H1 (cell line): ENCODE measurements around the gene NPAS4. TPM values are rescaled to one million over a fixed set of nuclear protein-coding genes. Genes with fewer than 3 reads are reported as not detected.
A peak's percentile ranks its signal among the peaks of the same experiment; 100 is the strongest.

Experiments used
- CTBP2 ChIP-seq: IDR thresholded peaks from 2 replicates; pipeline ENCODE4 v1.7.0; 2011; ENCODE audit warnings: borderline replicate concordance, mild to moderate bottlenecking, moderate library complexity, mixed read lengths, low read length; ENCODE audit not compliant: insufficient read depth, insufficient read length
- E2F6 ChIP-seq: IDR thresholded peaks from 2 replicates; pipeline ENCODE4 v1.6.1; 2012; ENCODE audit warnings: inconsistent platforms
- EZH2 ChIP-seq: fragments of 200-600 bp; sonication (generic); IDR thresholded peaks from 2 replicates; pipeline ENCODE4 v1.7.1; 2012; ENCODE audit warnings: low read depth, mild to moderate bottlenecking, moderate library complexity, low read length, inconsistent platforms; ENCODE audit not compliant: severe bottlenecking
- SIN3A ChIP-seq, 2 experiments: IDR thresholded peaks in 1 of 2; conservative IDR thresholded peaks in 1 of 2; 2 replicates each; pipeline ENCODE4 v1.6.1; 2011 to 2012; ENCODE audit warnings: low read length in 2 of 2, improper control_type of control experiment in 1 of 2, low read depth in 1 of 2, mild to moderate bottlenecking in 1 of 2
- TAF7 ChIP-seq: optimal IDR thresholded peaks from 2 replicates; pipeline ENCODE3; 2011; ENCODE audit warnings: low read depth, mild to moderate bottlenecking, inconsistent platforms, low read length, moderate library complexity, borderline replicate concordance
- polyA plus RNA-seq, 7 experiments: library from polyadenylated mRNA; depleted of rRNA in 3 of 7; stranded (reverse) in 5 of 7; unstranded in 2 of 7; fragments of >200 nt in 5 of 7; fragments of 200-250 nt in 2 of 7; gene quantifications; 1 replicate in 5 of 7; 2 replicates in 1 of 7; 4 replicates in 1 of 7; pipeline versions ENCODE4 v1.2.1 to v1.2.3, GENCODE V29; 2011 to 2013; ENCODE audit warnings: missing spikeins in 2 of 7, mixed read lengths in 2 of 7
- total RNA-seq: library from RNA; stranded (reverse); fragmentation: NEBNext Ultra II Directional; extraction: Animal tissue kit (Norgen Biotek cat#: 25700); gene quantifications from 2 replicates; pipeline ENCODE4 v1.2.1, GENCODE V29; 2021

Gene NPAS4
- total and polyA plus RNA-seq, 2 of the 8 experiments (the other 6 are each of a cell fraction or from before 2014, with no cell fraction given) = 0.73 to 0.99 TPM

DNA sequence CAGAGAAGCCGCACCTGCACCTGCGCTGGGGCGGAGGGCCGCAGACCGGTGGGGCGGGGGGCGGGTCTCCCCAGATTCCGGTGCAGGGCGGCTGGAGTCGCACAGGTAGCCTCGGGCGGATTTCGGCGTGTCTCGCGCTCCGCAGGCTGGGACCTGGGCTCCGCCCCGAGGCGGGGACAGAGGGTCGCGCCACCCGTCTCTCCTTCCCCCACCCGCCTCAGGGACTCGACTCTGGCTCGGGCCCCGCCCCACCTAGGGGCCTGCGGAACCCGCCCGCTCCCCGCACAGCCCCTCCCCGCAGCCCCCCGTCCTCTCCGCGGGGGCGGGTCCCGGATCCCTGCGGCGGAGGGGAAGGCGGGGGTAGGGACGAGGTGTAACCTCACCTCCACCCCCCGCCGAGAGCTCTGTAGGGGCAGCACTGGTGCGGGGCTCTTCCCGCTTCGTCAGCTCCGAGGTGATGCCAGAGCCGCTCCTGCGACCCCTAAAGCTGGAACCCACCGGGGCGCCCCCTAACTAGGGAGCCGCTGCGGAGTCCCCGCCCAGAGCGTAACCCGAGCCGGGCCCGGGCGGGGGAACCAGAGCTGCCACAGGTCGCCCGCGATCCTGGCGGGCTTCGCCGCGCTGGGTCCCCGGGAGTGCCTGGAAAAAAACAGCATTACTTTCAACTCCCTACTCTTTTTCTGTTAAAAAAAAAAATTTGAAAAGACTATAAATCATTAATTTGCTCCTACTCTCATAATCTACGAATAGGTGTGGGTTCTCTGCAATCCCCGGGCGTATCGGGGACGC is 49.0 kb upstream of the NPAS4 start, which contains the start of gene SLC29A2 (continued):
- peak; percentile 49 for TF ChIP-seq TAF7
- TF ChIP-seq E2F6 = no peak
- no peak for TF ChIP-seq CTBP2
- no peak for TF ChIP-seq EZH2
- TF ChIP-seq SIN3A (conservative IDR thresholded peaks at IDR 0.05 in 1 of 2, IDR thresholded peaks at IDR 0.05 in 1 of 2; ENCODE audit: low read depth in 1 of 2, low read length in 2 of 2) = 0 out of 4 replicates have a peak, but pooled peaks of 1 of the 2 experiments have one; percentile 12
- TF ChIP-seq, all 59 proteins: peak for 11
